Upper lobe of left lung (tissue), 6 donors: ENCODE results near the gene ANAPC5. TPM values are rescaled to one million over a fixed set of nuclear protein-coding genes. Genes with fewer than 3 reads are reported as not detected.
"Not testable (repeated sequence)": the region's sequence is repeated elsewhere in the genome, so short reads cannot be mapped to it uniquely, and the experiment has no call there.

ENCODE experiments used
- ATAC-seq, 2 donors: fragments of 200-7000 bp; cut with Tn5 transposase; one replicate each; pipeline ENCODE4 v1.9.1; 2022; ENCODE audit warnings: mild to moderate bottlenecking in 2 of 2, moderate library complexity in 2 of 2; ENCODE audit not compliant: low FRiP score in 2 of 2
- DNase-seq, 2 donors: peaks; one replicate each; pipeline ENCODE4 v3.0.0-alpha.2; 2019 to 2020
- H3K27ac ChIP-seq, 4 donors: fragments of 200-600 bp; sonication (generic); one replicate each; pipeline ENCODE4 v1.5.1; 2016 to 2019
- H3K27me3 ChIP-seq, 4 donors: fragments of 200-600 bp; sonication (generic); one replicate each; pipeline ENCODE4 v1.5.1; 2017 to 2019
- H3K36me3 ChIP-seq, 4 donors: fragments of 200-600 bp; sonication (generic); one replicate each; pipeline ENCODE4 v1.5.1; 2016 to 2019
- H3K4me1 ChIP-seq, 4 donors: fragments of 200-600 bp; sonication (generic); one replicate each; pipeline ENCODE4 v1.5.1; 2018 to 2019
- H3K4me3 ChIP-seq, 4 donors: fragments of 200-600 bp; sonication (generic); one replicate each; pipeline ENCODE4 v1.5.1; 2017 to 2019; ENCODE audit warnings: mild to moderate bottlenecking in 2 of 4, moderate library complexity in 1 of 4
- H3K9me3 ChIP-seq, 4 donors: fragments of 200-600 bp; sonication (generic); one replicate each; pipeline ENCODE4 v1.5.1; 2018 to 2019
- EP300 ChIP-seq, 4 donors: sonication (generic); formaldehyde crosslinking; IDR thresholded peaks; one replicate each; pipeline ENCODE4 v1.5.1; 2017; ENCODE audit warnings: antibody characterized with exemption in 4 of 4, control low read depth in 2 of 4
- POLR2A ChIP-seq, 4 donors: fragments of 450-650 bp; IDR thresholded peaks; one replicate each; pipeline ENCODE4 v1.5.1; 2016 to 2017; ENCODE audit warnings: antibody characterized with exemption in 4 of 4, mild to moderate bottlenecking in 2 of 4
- POLR2AphosphoS5 ChIP-seq, 2 donors: sonication (generic); formaldehyde crosslinking; IDR thresholded peaks; one replicate each; pipeline ENCODE4 v1.5.1; 2017; ENCODE audit warnings: antibody characterized with exemption in 2 of 2
- WGBS, 2 donors: methylation state at CpG; one replicate each; pipeline ENCODE4 v1.1.5; 2017 to 2018; 5-methylcytosine and 5-hydroxymethylcytosine counted together
- total RNA-seq, 6 donors: library from RNA; depleted of rRNA in 4 of 6; stranded (reverse); fragments of >200 nt in 4 of 6; gene quantifications; one replicate each; pipeline versions ENCODE4 v1.1.0 to v1.2.1, GENCODE V29; 2016 to 2021
- TF ChIP-seq, protein P1 (sequence below), 6 experiments: fragments of 450-650 bp in 4 of 6; fragments of 200-600 bp in 2 of 6; sonication (generic) in 2 of 6; IDR thresholded peaks; one replicate each; pipeline ENCODE4 v1.5.1; 2016 to 2019; ENCODE audit warnings: antibody characterized with exemption in 6 of 6
- donor health status: DM: no; HTN: no; CAD: no; lungs with moderate emphysema.
- donor health status: DM: no; HTN: yes; CAD: no; lungs with severe emphysema.

The ANAPC5 gene
- total RNA-seq, 6 donors from 2014 or later, result 68.1 to 172 (median 87.3) TPM

DNA sequence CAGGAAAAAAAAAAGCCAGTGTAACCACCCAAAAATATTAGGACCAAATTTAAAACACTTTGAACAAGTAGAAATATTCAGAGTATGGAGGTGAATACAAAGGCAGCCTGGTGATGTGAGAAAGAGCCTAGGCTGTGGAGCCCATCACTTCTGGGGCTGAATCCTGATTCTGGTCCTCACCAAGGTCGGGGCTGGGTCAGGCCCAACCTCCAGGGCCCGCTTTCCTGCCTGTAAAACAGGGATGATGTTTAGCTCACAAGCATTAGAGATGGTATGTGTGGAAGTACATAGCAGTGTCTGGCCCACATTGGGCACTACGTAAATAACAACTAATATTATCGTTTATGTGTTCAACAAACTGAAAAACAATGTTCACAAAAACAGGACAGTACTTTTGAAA is 47.9 kb downstream of the ANAPC5 start:
- no peak for DNase-seq
- ATAC-seq, result no peak
- peaks cover 0 to 20% (median 15%) of the 10 kb centered on the region in 4 donors for H3K36me3 ChIP-seq
- H3K4me3 ChIP-seq, result no peak overlapping the region
- H3K9me3 ChIP-seq, result no peaks in the 10 kb centered on the region
- TF ChIP-seq EP300 (IDR thresholded peaks at IDR 0.05) (no peak), POLR2A (IDR thresholded peaks at IDR 0.05) (no peak), POLR2AphosphoS5 (IDR thresholded peaks at IDR 0.05) (no peak)
- TF ChIP-seq, protein P1, sequence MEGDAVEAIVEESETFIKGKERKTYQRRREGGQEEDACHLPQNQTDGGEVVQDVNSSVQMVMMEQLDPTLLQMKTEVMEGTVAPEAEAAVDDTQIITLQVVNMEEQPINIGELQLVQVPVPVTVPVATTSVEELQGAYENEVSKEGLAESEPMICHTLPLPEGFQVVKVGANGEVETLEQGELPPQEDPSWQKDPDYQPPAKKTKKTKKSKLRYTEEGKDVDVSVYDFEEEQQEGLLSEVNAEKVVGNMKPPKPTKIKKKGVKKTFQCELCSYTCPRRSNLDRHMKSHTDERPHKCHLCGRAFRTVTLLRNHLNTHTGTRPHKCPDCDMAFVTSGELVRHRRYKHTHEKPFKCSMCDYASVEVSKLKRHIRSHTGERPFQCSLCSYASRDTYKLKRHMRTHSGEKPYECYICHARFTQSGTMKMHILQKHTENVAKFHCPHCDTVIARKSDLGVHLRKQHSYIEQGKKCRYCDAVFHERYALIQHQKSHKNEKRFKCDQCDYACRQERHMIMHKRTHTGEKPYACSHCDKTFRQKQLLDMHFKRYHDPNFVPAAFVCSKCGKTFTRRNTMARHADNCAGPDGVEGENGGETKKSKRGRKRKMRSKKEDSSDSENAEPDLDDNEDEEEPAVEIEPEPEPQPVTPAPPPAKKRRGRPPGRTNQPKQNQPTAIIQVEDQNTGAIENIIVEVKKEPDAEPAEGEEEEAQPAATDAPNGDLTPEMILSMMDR (IDR thresholded peaks at IDR 0.05), result no peak
- 91 to 92% methylated on average over 4 of the region's 4 CpGs for WGBS, 2 donors
- no peaks in the 10 kb centered on the region for H3K27me3 ChIP-seq
- no peak overlapping the region for H3K27ac ChIP-seq
- peaks cover 0 to 11% (median 9%) of the 10 kb centered on the region in 4 donors for H3K4me1 ChIP-seq

DNA sequence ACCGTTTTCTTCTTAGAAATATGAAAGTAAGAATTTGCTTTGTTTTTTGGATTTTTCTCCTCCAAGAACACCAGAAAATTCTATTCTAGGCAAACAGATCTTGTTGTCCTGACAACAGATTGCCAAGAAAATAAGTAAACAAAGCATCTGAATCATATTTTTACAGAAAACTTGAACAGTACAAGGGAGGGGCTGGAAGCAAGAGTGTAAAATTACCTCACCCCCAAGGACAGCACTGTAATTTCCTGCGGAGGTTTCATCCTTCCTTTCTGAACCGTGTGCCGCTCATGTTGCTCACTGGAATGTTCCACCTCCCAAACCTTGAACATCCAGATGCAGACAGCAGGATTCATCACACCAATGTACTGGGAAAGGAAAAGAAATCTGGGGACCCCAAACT is 50.3 kb downstream of the ANAPC5 start:
- DNase-seq, result no peak
- Histone ChIP-seq H3K36me3 (no peaks in the 10 kb centered on the region), H3K9me3 (no peaks in the 10 kb centered on the region), H3K27ac (peak overlapping the region in 2 of 4 donors; percentile 69 to 77), H3K4me1 (peaks cover 9 to 25% (median 12%) of the 10 kb centered on the region in 4 donors), H3K4me3 (no peak overlapping the region), H3K27me3 (no peaks in the 10 kb centered on the region)
- TF ChIP-seq EP300 (IDR thresholded peaks at IDR 0.05), result no peak
- TF ChIP-seq, protein P1 (IDR thresholded peaks at IDR 0.05), result no peak
- peak in 1 of 2 donors; percentile 49 for ATAC-seq
- 41 to 47% methylated on average over 4 of the region's 4 CpGs for WGBS, 2 donors

DNA sequence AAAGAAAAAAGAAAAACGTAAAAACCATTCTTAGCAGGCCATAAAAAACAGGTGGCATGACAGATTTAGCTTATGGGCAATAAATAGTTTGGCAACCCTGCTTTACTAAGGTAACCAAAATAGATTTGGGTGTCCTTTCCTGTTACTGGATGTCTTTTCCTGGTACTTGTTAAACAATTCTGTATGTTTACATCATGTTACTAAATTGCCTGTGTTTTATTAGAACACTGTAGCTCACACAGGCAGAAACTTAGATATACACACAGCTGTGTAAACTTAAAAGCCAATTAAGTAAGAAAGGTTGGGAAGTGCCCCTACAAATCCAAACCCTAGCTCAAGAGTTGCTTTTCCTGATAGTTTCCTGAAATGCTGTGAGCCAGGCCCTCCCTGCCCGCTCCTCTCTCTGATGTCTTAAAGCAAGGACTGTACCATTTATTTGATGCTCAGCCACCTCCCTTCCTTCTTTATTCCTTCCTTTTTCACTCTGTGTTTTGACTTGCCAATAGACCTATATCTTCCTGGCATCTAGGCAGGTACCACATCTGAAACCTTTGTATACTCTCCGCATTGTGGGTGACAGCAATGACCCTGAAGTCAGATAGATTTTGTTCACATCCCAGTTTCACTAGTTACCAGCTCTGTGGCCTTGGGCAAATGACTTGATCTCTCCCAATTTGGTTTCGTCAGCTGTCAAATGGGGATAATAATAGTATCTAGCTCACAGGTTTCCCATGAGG is 52.0 kb downstream of the ANAPC5 start:
- TF ChIP-seq POLR2A (IDR thresholded peaks at IDR 0.05) (no peak), EP300 (IDR thresholded peaks at IDR 0.05) (no peak), POLR2AphosphoS5 (IDR thresholded peaks at IDR 0.05) (no peak)
- TF ChIP-seq, protein P1 (IDR thresholded peaks at IDR 0.05), result no peak
- ATAC-seq (no peak), DNase-seq (no peak)
- no peaks in the 10 kb centered on the region for H3K36me3 ChIP-seq
- WGBS, 2 donors, result 65 to 68% methylated on average over 4 of the region's 4 CpGs
- H3K4me1 ChIP-seq, result peaks cover 15 to 35% (median 17%) of the 10 kb centered on the region in 4 donors
- H3K27me3 ChIP-seq, result no peaks in the 10 kb centered on the region
- no peak overlapping the region for H3K4me3 ChIP-seq
- H3K27ac ChIP-seq, result peak overlapping the region in 2 of 4 donors; percentile 40 to 42
- no peaks in the 10 kb centered on the region for H3K9me3 ChIP-seq

GRCh38 chr12:121299662-121300061 is 52.5 kb downstream of the ANAPC5 start:
- no peak for DNase-seq
- Histone ChIP-seq H3K9me3 (no peaks in the 10 kb centered on the region), H3K27ac (peak overlapping the region in 2 of 4 donors; percentile 40 to 42), H3K27me3 (no peaks in the 10 kb centered on the region), H3K36me3 (no peaks in the 10 kb centered on the region), H3K4me3 (no peak overlapping the region), H3K4me1 (peaks cover 21 to 41% (median 23%) of the 10 kb centered on the region in 4 donors)
- no peak for ATAC-seq
- WGBS, 2 donors, result 89 to 90% methylated on average over 4 of the region's 4 CpGs
- TF ChIP-seq POLR2AphosphoS5 (IDR thresholded peaks at IDR 0.05), result no peak
- no peak for TF ChIP-seq POLR2A (IDR thresholded peaks at IDR 0.05)
- no peak for TF ChIP-seq EP300 (IDR thresholded peaks at IDR 0.05)

DNA sequence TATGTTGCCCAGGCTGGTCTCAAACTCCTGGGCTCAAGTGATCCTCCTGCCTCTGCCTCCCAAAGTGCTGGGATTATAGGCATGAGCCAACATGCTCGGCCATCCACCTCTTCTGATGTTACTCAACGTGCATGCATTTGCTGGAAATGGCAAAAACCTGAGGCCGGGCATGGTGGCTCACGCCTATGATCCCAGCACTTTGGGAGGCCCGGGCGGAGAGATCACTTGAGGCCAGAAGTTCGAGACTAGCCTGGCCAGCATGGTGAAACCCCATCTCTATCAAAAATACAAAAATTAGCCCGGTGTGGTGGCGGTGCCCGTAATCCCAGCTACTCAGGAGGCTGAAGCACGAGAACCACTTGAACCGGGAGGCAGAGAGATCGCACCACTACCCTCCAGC is 53.8 kb downstream of the ANAPC5 start:
- H3K4me3 ChIP-seq, ATAC-seq, H3K9me3 ChIP-seq, H3K27me3 ChIP-seq, H3K36me3 ChIP-seq, DNase-seq: not testable (repeated sequence)
- H3K27ac ChIP-seq, result peak overlapping the region in 1 of 4 donors; percentile 97
- H3K4me1 ChIP-seq, result peaks cover 27 to 51% (median 30%) of the 10 kb centered on the region in 4 donors
- 95 to 97% methylated on average over 12 to 13 of the region's 13 CpGs for WGBS, 2 donors
